GM23338 (cell line): ENCODE results near the gene FCRL6. TPM values are rescaled to one million over a fixed set of nuclear protein-coding genes. Genes with fewer than 3 reads are reported as not detected.

Experiments used
- ATAC-seq: fragments of 200-7000 bp; cut with Tn5 transposase; 3 replicates; pipeline ENCODE4 v1.9.1; 2020
- DNase-seq: peaks from one replicate; pipeline ENCODE4 v3.0.0-alpha.2; 2015; ENCODE audit warnings: low spot score
- H2AFZ ChIP-seq: fragments of 200-600 bp; sonication (generic); 2 replicates; pipeline ENCODE4 v1.8.0; 2016; ENCODE audit warnings: antibody characterized with exemption, mild to moderate bottlenecking, moderate library complexity
- H3F3A ChIP-seq: fragments of 200-600 bp; sonication (generic); replicated peaks from 2 replicates; pipeline ENCODE4 v1.8.0; 2017; ENCODE audit warnings: antibody characterized with exemption, mixed run types, low read depth
- H3K27ac ChIP-seq: fragments of 200-600 bp; sonication (generic); 2 replicates; pipeline ENCODE4 v1.6.1; 2016; ENCODE audit warnings: low read depth
- H3K27me3 ChIP-seq: fragments of 200-600 bp; sonication (generic); 2 replicates; pipeline ENCODE4 v1.8.0; 2016; ENCODE audit warnings: mild to moderate bottlenecking, mixed run types, moderate library complexity; ENCODE audit not compliant: insufficient read depth
- H3K36me3 ChIP-seq: fragments of 200-600 bp; sonication (generic); 2 replicates; pipeline ENCODE4 v1.8.0; 2016; ENCODE audit warnings: mild to moderate bottlenecking; ENCODE audit not compliant: insufficient read depth
- H3K4me1 ChIP-seq: fragments of 200-600 bp; sonication (generic); 2 replicates; pipeline ENCODE4 v1.8.0; 2016; ENCODE audit warnings: mild to moderate bottlenecking, moderate library complexity; ENCODE audit not compliant: insufficient read depth
- H3K4me2 ChIP-seq: fragments of 200-600 bp; sonication (generic); 2 replicates; pipeline ENCODE4 v1.7.1; 2017; ENCODE audit warnings: mixed run types
- H3K4me3 ChIP-seq: fragments of 200-600 bp; sonication (generic); 2 replicates; pipeline ENCODE4 v1.6.1; 2016; ENCODE audit warnings: mixed run types
- H3K79me2 ChIP-seq: fragments of 200-600 bp; sonication (generic); replicated peaks from 2 replicates; pipeline ENCODE4 v1.8.0; 2017; ENCODE audit warnings: mild to moderate bottlenecking; ENCODE audit not compliant: insufficient read depth
- H3K9me2 ChIP-seq: fragments of 200-600 bp; sonication (generic); 2 replicates; pipeline ENCODE4 v1.8.0; 2017; ENCODE audit not compliant: insufficient read depth
- H4K20me1 ChIP-seq: fragments of 200-600 bp; sonication (generic); replicated peaks from 2 replicates; pipeline ENCODE4 v1.8.0; 2017; ENCODE audit warnings: mild to moderate bottlenecking; ENCODE audit not compliant: insufficient read depth
- H3K27ac Mint-ChIP-seq: 2 replicates; pipeline ENCODE4 v1.8.0; 2020; ENCODE audit warnings: inconsistent platforms, mild to moderate bottlenecking, moderate library complexity, mixed read lengths
- H3K27me3 Mint-ChIP-seq: 3 replicates; pipeline ENCODE4 v1.8.0; 2022; ENCODE audit warnings: low read depth, mild to moderate bottlenecking, moderate library complexity, mixed read lengths, inconsistent platforms; ENCODE audit not compliant: insufficient read depth, poor library complexity
- H3K36me3 Mint-ChIP-seq: 3 replicates; pipeline ENCODE4 v1.8.0; 2021; ENCODE audit warnings: low read depth, mild to moderate bottlenecking, inconsistent platforms, moderate library complexity, mixed read lengths
- H3K4me1 Mint-ChIP-seq: 3 replicates; pipeline ENCODE4 v1.8.0; 2020; ENCODE audit warnings: mild to moderate bottlenecking, inconsistent platforms, mixed read lengths
- H3K4me3 Mint-ChIP-seq: 3 replicates; pipeline ENCODE4 v1.8.0; 2021; ENCODE audit warnings: moderate library complexity, mild to moderate bottlenecking, inconsistent platforms, mixed read lengths
- H3K9me3 Mint-ChIP-seq: 3 replicates; pipeline ENCODE4 v1.8.0; 2020; ENCODE audit warnings: moderate library complexity, mild to moderate bottlenecking, inconsistent platforms, mixed read lengths
- EZH2 ChIP-seq: fragments of 200-600 bp; sonication (generic); IDR thresholded peaks from one replicate; pipeline ENCODE4 v1.8.0; 2017; ENCODE audit warnings: antibody characterized with exemption, mild to moderate bottlenecking, low read depth; ENCODE audit not compliant: unreplicated experiment
- STAT1 ChIP-seq: IDR thresholded peaks from one replicate; pipeline ENCODE4 v1.6.1; 2016; ENCODE audit warnings: antibody characterized with exemption; ENCODE audit not compliant: unreplicated experiment
- ZNF114 ChIP-seq: fragments of 250-450 bp; sonication (Bioruptor Pico); IDR thresholded peaks from 2 replicates; pipeline ENCODE4 v1.5.0; 2020; ENCODE audit warnings: mild to moderate bottlenecking, moderate library complexity
- ZNF462 ChIP-seq: fragments of 250-450 bp; sonication (Bioruptor Pico); IDR thresholded peaks from 2 replicates; pipeline ENCODE4 v1.5.0; 2020; ENCODE audit warnings: mild to moderate bottlenecking, moderate library complexity
- polyA plus RNA-seq: library from polyadenylated mRNA; unstranded; fragments of >200 nt; fragmentation: Nextera tagmentation; extraction: Ambion mirVana; gene quantifications from 2 replicates; pipeline ENCODE4 v1.2.1, GENCODE V29; 2016
- small RNA-seq: library from RNA; depleted of rRNA; stranded (forward); fragments of <200 nt; gene quantifications from one replicate; pipeline ENCODE3, GENCODE V24; 2014; ENCODE audit warnings: low replicate concordance
- total RNA-seq: library from RNA; depleted of rRNA; stranded (reverse); fragments of >200 nt; shearing (Covaris generic); gene quantifications from 2 replicates; pipeline ENCODE4 v1.2.3, GENCODE V29; 2014; rRNA removed

Gene FCRL6
- total and polyA plus RNA-seq, 2 experiments from 2014 or later = not detected

GRCh38 chr1:159864262-159864661, 62.1 kb downstream of the FCRL6 start:
- Histone ChIP-seq H3K9me2 (no peaks in the 10 kb centered on the region), H3K36me3 (no peaks in the 10 kb centered on the region; the same call in 1 of the 2 replicates), H3K4me2 (no peak overlapping the region), H3K27ac (no peak overlapping the region), H3K4me3 (no peak overlapping the region), H3F3A (no peaks in the 10 kb centered on the region), H2AFZ (no peak overlapping the region), H4K20me1 (no peaks in the 10 kb centered on the region), H3K27me3 (no peaks in the 10 kb centered on the region), H3K4me1 (no peaks in the 10 kb centered on the region), H3K79me2 (no peaks in the 10 kb centered on the region)
- H3K27me3 Mint-ChIP-seq = peaks cover 10% of the 10 kb centered on the region
- no peak for ATAC-seq
- no peaks in the 10 kb centered on the region; the same call in 2 of the 3 replicates for H3K9me3 Mint-ChIP-seq
- no peak overlapping the region for H3K27ac Mint-ChIP-seq
- H3K4me1 Mint-ChIP-seq = peaks cover 7% of the 10 kb centered on the region; the same call in 2 of the 3 replicates
- no peak overlapping the region for H3K4me3 Mint-ChIP-seq
- no peaks in the 10 kb centered on the region for H3K36me3 Mint-ChIP-seq
- DNase-seq = no peak
- TF ChIP-seq ZNF114 (CRISPR knock-in tag) = no peak
- TF ChIP-seq STAT1 = no peak
- no peak for TF ChIP-seq ZNF462
- TF ChIP-seq EZH2 = no peak

Small RNAs within 50 kb of the gene (small RNA-seq; reads per million reads assigned to genes)
- not detected for gene RF00570

Other genes starting within 250 kb of the FCRL6 start
- gene APCS, start 214.5 kb upstream of the FCRL6 start, total RNA-seq = not detected in 2 replicates
- gene APCS, start 214.5 kb upstream of the FCRL6 start, polyA plus RNA-seq = not detected in 2 replicates
- not detected in 2 replicates for gene CRP, start 87.8 kb upstream of the FCRL6 start, total RNA-seq
- gene CRP, start 87.8 kb upstream of the FCRL6 start, polyA plus RNA-seq = not detected in 2 replicates
- gene DUSP23, start 21.4 kb upstream of the FCRL6 start, total RNA-seq = 50.8 and 56.3 TPM in 2 replicates
- gene DUSP23, start 21.4 kb upstream of the FCRL6 start, polyA plus RNA-seq = 95.3 and 97.6 TPM in 2 replicates
- not detected in 2 replicates for gene SLAMF8, start 24.5 kb downstream of the FCRL6 start, total RNA-seq
- gene SLAMF8, start 24.5 kb downstream of the FCRL6 start, polyA plus RNA-seq = not detected in 2 replicates
- not detected in 2 replicates for gene VSIG8, start 60.3 kb downstream of the FCRL6 start, total RNA-seq
- gene VSIG8, start 60.3 kb downstream of the FCRL6 start, polyA plus RNA-seq = not detected in 2 replicates
- not detected in 2 replicates for gene CFAP45, start 97.8 kb downstream of the FCRL6 start, total RNA-seq
- 0.19 and 0.36 TPM in 2 replicates for gene CFAP45, start 97.8 kb downstream of the FCRL6 start, polyA plus RNA-seq
- gene TAGLN2, start 123.1 kb downstream of the FCRL6 start, total RNA-seq = 55.4 and 60.1 TPM in 2 replicates
- gene TAGLN2, start 123.1 kb downstream of the FCRL6 start, polyA plus RNA-seq = 53.7 and 58.2 TPM in 2 replicates
- gene IGSF9, start 143.3 kb downstream of the FCRL6 start, total RNA-seq = 23.5 and 27.6 TPM in 2 replicates
- 9.3 and 10.3 TPM in 2 replicates for gene IGSF9, start 143.3 kb downstream of the FCRL6 start, polyA plus RNA-seq
- gene SLAMF9, start 151.9 kb downstream of the FCRL6 start, total RNA-seq = not detected in 2 replicates
- not detected in 2 replicates for gene SLAMF9, start 151.9 kb downstream of the FCRL6 start, polyA plus RNA-seq
- gene PIGM, start 229.6 kb downstream of the FCRL6 start, total RNA-seq = 4.6 and 5.0 TPM in 2 replicates
- 5.0 TPM in 2 replicates for gene PIGM, start 229.6 kb downstream of the FCRL6 start, polyA plus RNA-seq